GM12878 (cell line): ENCODE data around the gene RNF41. TPM values are rescaled to one million over a fixed set of nuclear protein-coding genes. Genes with fewer than 3 reads are reported as not detected.

Source experiments
- ATAC-seq: fragments of 200-7000 bp; cut with Tn5 transposase; 3 replicates; pipeline ENCODE4 v1.9.1; 2020; ENCODE audit warnings: mild to moderate bottlenecking, moderate library complexity
- BruUV-seq: library from RNA; stranded (reverse); fragments of 400-500 nt; replicated peaks from 2 replicates; lab custom pipeline; 2021; lab: Mats Ljungman, UMichigan
- CTCF ChIA-PET: fragments of 300-600 bp; sonication (Branson Sonifier 250); formaldehyde crosslinking; extraction: SDS; loops from one replicate; lab custom pipeline; 2021; ENCODE audit warnings: inconsistent platforms; lab: Yijun Ruan, JAX
- POLR2A ChIA-PET: fragments of 350-600 bp; formaldehyde crosslinking; extraction: SDS; loops from one replicate; lab custom pipeline; 2021; ENCODE audit warnings: inconsistent platforms; lab: Charles Lee
- RAD21 ChIA-PET: fragments of 300-600 bp; sonication (Branson Sonifier 250); formaldehyde crosslinking; loops from one replicate; lab custom pipeline; 2023; ENCODE audit warnings: antibody characterized with exemption; ENCODE audit not compliant: unreplicated experiment; lab: Charles Lee
- SMC1A ChIA-PET: fragments of 300-600 bp; sonication (Branson Sonifier 250); formaldehyde crosslinking; loops from one replicate; lab custom pipeline; 2023; ENCODE audit not compliant: unreplicated experiment, uncharacterized antibody; lab: Charles Lee
- DNase-seq: peaks from one replicate; pipeline ENCODE4 v3.0.0-alpha.2; 2011; ENCODE audit warnings: low read depth, low spot score
- FAIRE-seq: peaks from 3 replicates; lab custom pipeline; 2011; peaks lifted over from hg19 to GRCh38; lab: Jason Lieb, UNC
- H2AFZ ChIP-seq: 2 replicates; pipeline ENCODE4 v1.6.0; 2011; ENCODE audit warnings: low read depth, low read length, control low read depth; ENCODE audit not compliant: control insufficient read depth
- H3K27ac ChIP-seq: 2 replicates; pipeline ENCODE4 v1.5.1; 2011; ENCODE audit warnings: control low read depth; ENCODE audit not compliant: control insufficient read depth, insufficient read depth
- H3K27me3 ChIP-seq, 2 experiments: replicated peaks in 1 of 2; 2 replicates each; pipeline versions ENCODE4 v1.6.0 to v1.6.1; 2011; ENCODE audit warnings: low read length in 1 of 2; ENCODE audit not compliant: control insufficient read depth in 2 of 2, insufficient read depth in 2 of 2
- H3K36me3 ChIP-seq, 2 experiments: 2 replicates each; pipeline ENCODE4 v1.5.1; 2011; ENCODE audit warnings: low read length in 1 of 2; ENCODE audit not compliant: control insufficient read depth in 2 of 2, insufficient read depth in 2 of 2
- H3K4me1 ChIP-seq: 2 replicates; pipeline ENCODE4 v1.6.1; 2011; ENCODE audit warnings: mild to moderate bottlenecking, low read length, moderate library complexity, mixed read lengths; ENCODE audit not compliant: control insufficient read depth, insufficient read depth
- H3K4me2 ChIP-seq: 2 replicates; pipeline ENCODE4 v1.6.0; 2011; ENCODE audit warnings: control low read depth; ENCODE audit not compliant: control insufficient read depth, insufficient read depth
- H3K4me3 ChIP-seq: fragments of 200-600 bp; sonication (generic); 2 replicates; pipeline ENCODE4 v1.5.1; 2016
- H3K79me2 ChIP-seq: 2 replicates; pipeline ENCODE4 v1.6.0; 2011; ENCODE audit warnings: low read length; ENCODE audit not compliant: control insufficient read depth, insufficient read depth
- H3K9ac ChIP-seq: 2 replicates; pipeline ENCODE4 v1.8.0; 2011; ENCODE audit warnings: low read length, control low read depth, mixed read lengths; ENCODE audit not compliant: control insufficient read depth, insufficient read depth
- H3K9me3 ChIP-seq: replicated peaks from 3 replicates; pipeline ENCODE4 v1.5.1; 2011; ENCODE audit warnings: mild to moderate bottlenecking, low read length; ENCODE audit not compliant: control insufficient read depth, insufficient read depth
- H4K20me1 ChIP-seq: 2 replicates; pipeline ENCODE4 v1.6.0; 2011; ENCODE audit not compliant: control insufficient read depth, insufficient read depth
- ATF7 ChIP-seq: fragments of 450-650 bp; IDR thresholded peaks from 2 replicates; pipeline ENCODE4 v1.6.1; 2016; ENCODE audit warnings: low read depth, mild to moderate bottlenecking
- CBX3 ChIP-seq: fragments of 200-600 bp; sonication (generic); IDR thresholded peaks from 2 replicates; pipeline ENCODE4 v1.6.1; 2016; ENCODE audit warnings: low read depth, borderline replicate concordance
- EED ChIP-seq: sonication (generic); IDR thresholded peaks from 2 replicates; pipeline ENCODE4 v1.6.1; 2016; ENCODE audit warnings: antibody characterized with exemption, low read depth
- ZNF207 ChIP-seq: fragments of 450-650 bp; IDR thresholded peaks from 2 replicates; pipeline ENCODE4 v1.6.1; 2014; ENCODE audit warnings: antibody characterized with exemption, mild to moderate bottlenecking, borderline replicate concordance
- WGBS: methylation state at CpG from one replicate; pipeline ENCODE4 v1.1.6; 2016; ENCODE audit warnings: low lambda C conversion rate; ENCODE audit not compliant: insufficient replicate concordance, insufficient coverage; ENCODE audit errors: missing lambda C conversion rate; 5-methylcytosine and 5-hydroxymethylcytosine counted together
- in situ Hi-C: fragments of 300-500 bp; cut with MboI; formaldehyde crosslinking; loops from 9 replicates; pipeline ENCODE4 v1.14.3; 2018; ENCODE audit warnings: mixed read lengths
- intact Hi-C: fragments of 100-400 bp; cut with micrococcal nuclease; formaldehyde crosslinking; loops from one replicate; pipeline ENCODE4 v1.14.2; 2022; ENCODE audit not compliant: unreplicated experiment
- polyA plus RNA-seq, 11 experiments: library from polyadenylated mRNA; depleted of rRNA in 4 of 11; unstranded in 6 of 11; stranded (reverse) in 5 of 11; fragments of >200 nt; fragmentation: Nextera tagmentation in 4 of 11; fragmentation: Illumina TruSeq in 1 of 11; extraction: Ambion mirVana in 4 of 11; extraction: Trizol in 1 of 11; gene quantifications; 1 replicate in 1 of 11; 2 replicates in 10 of 11; pipeline versions ENCODE4 v1.2.1 to v1.2.3, GENCODE V29; 2011 to 2016; ENCODE audit warnings: inconsistent platforms in 2 of 11, missing spikeins in 2 of 11, low read depth in 1 of 11
- total RNA-seq, 4 experiments: library from RNA; depleted of rRNA in 3 of 4; stranded (reverse); fragments of >200 nt in 3 of 4; fragmentation: Illumina TruSeq in 1 of 4; extraction: Trizol in 1 of 4; gene quantifications; 2 replicates each; pipeline versions ENCODE4 v1.2.1 to v1.2.3, GENCODE V29; 2013 to 2021
- TF ChIP-seq, protein P1 (sequence below): fragments of 450-650 bp; IDR thresholded peaks from 2 replicates; pipeline ENCODE4 v1.6.1; 2018; ENCODE audit warnings: mild to moderate bottlenecking, low read depth, moderate library complexity; ENCODE audit not compliant: partially characterized antibody
- TF ChIP-seq, protein P2 (sequence below): fragments of 450-650 bp; IDR thresholded peaks from 2 replicates; pipeline ENCODE4 v1.6.1; 2016; ENCODE audit warnings: mild to moderate bottlenecking

The RNF41 gene
- total and polyA plus RNA-seq, 10 of the 15 experiments (the other 5 are each of a cell fraction or from before 2014, with no cell fraction given), result 11.1 to 47.8 (median 30.6) TPM

DNA sequence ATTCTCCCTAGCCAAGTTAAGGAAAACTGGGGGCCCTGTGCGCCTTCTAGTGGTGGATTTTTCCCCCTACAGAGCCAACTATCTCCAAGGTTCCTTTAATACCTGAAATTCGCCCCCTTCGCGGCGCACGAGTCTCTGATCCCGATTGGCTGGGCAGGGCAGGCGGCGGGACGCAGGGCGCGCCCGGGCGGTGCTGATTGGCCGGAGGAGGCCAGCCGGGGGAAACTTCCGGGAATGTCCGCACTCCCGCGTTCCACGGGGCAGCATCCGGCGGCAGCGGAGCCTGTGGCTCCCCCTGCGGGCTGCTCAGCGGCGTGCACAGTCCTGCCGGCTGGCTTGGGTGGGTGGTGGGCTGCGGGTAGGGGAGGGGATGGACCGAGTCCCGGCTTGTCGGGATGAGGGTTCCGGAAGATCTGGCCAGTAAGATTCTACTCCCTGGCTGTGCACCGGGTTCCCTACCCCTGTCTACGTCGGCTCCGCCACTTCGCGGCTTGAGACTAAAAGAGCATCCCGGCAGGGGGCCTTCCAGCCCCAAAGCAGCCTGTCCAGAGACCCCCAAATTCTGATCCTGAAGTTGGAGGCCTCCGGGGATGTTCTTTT is 2.5 kb upstream of the RNF41 start, which contains the start of gene NABP2 (continued):
- 0 out of 2 replicates have a peak, but pooled peaks have one; percentile 17 for TF ChIP-seq ATF7
- TF ChIP-seq, protein P1, sequence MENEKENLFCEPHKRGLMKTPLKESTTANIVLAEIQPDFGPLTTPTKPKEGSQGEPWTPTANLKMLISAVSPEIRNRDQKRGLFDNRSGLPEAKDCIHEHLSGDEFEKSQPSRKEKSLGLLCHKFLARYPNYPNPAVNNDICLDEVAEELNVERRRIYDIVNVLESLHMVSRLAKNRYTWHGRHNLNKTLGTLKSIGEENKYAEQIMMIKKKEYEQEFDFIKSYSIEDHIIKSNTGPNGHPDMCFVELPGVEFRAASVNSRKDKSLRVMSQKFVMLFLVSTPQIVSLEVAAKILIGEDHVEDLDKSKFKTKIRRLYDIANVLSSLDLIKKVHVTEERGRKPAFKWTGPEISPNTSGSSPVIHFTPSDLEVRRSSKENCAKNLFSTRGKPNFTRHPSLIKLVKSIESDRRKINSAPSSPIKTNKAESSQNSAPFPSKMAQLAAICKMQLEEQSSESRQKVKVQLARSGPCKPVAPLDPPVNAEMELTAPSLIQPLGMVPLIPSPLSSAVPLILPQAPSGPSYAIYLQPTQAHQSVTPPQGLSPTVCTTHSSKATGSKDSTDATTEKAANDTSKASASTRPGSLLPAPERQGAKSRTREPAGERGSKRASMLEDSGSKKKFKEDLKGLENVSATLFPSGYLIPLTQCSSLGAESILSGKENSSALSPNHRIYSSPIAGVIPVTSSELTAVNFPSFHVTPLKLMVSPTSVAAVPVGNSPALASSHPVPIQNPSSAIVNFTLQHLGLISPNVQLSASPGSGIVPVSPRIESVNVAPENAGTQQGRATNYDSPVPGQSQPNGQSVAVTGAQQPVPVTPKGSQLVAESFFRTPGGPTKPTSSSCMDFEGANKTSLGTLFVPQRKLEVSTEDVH, result peak; percentile 92
- TF ChIP-seq CBX3, result no peak
- TF ChIP-seq EED, result peak; percentile 74

DNA sequence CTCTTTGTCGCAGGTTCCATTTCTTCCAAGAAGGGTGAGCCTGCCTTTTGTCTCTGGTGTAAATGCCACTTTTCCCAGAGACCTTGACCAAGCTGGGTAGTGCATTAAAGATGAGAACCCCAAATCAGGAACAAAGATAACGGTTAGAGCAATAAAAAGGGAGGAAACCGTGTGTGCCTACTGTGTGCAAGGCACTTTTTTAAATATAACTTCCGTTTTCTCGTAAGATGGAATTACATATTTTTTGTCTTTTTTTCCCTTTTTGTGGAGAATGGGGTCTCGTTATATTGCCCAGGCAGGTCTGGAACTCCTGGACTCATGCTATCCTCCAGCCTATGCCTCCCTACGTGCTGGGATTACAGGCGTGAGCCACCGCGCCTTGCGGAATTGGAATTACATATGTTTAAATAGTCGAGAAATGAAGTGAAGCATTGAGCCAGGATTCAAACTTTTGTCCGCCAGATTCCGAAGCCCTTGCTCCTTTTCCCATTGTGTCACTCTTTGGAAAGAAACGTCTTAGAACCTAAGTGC is 1.9 kb upstream of the RNF41 start:
- Histone ChIP-seq H3K4me3 (peak overlapping the region; percentile 59), H3K36me3 (peaks cover 0 to 2% of the 10 kb centered on the region in 2 experiments; a peak in 1 of 4 replicates), H2AFZ (peak overlapping the region; percentile 96), H3K27ac (peak overlapping the region; percentile 65), H4K20me1 (no peaks in the 10 kb centered on the region), H3K4me1 (0 out of 2 replicates have a peak, but pooled peaks cover 3% of the 10 kb centered on the region), H3K79me2 (peaks cover 30% of the 10 kb centered on the region), H3K27me3 (no peaks in the 10 kb centered on the region), H3K4me2 (peak overlapping the region; percentile 97), H3K9ac (peak overlapping the region; percentile 48; the same call in 1 of the 2 replicates), H3K9me3 (no peaks in the 10 kb centered on the region; the same call in 2 of the 3 replicates)
- FAIRE-seq, result no peak
- DNase-seq, result no peak
- TF ChIP-seq, protein P2, sequence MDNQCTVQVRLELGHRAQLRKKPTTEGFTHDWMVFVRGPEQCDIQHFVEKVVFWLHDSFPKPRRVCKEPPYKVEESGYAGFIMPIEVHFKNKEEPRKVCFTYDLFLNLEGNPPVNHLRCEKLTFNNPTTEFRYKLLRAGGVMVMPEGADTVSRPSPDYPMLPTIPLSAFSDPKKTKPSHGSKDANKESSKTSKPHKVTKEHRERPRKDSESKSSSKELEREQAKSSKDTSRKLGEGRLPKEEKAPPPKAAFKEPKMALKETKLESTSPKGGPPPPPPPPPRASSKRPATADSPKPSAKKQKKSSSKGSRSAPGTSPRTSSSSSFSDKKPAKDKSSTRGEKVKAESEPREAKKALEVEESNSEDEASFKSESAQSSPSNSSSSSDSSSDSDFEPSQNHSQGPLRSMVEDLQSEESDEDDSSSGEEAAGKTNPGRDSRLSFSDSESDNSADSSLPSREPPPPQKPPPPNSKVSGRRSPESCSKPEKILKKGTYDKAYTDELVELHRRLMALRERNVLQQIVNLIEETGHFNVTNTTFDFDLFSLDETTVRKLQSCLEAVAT, result peak; percentile 74; the same call in 1 of the 2 replicates
- no peak for TF ChIP-seq ZNF207
- ChIA-PET RAD21 (interaction anchor here (0.7 to 3.2 kb wide), 2 partner anchors 18 to 97 kb away, joined by 3 to 16 read pairs; partner anchors contain the start of gene ESYT1), SMC1A (interaction anchor here (0.6 to 3.1 kb wide), 4 partner anchors 30 to 480 kb away, joined by 3 to 17 read pairs (median 6); partner anchors contain the start of genes ORMDL2 and SMARCC2), CTCF (interaction anchor here (0.6 to 4.2 kb wide), 8 partner anchors 17 to 385 kb away, joined by 3 to 107 read pairs (median 15); partner anchors contain the start of genes ANKRD52, ESYT1, SMARCC2 and ZC3H10), POLR2A (interaction anchor here (3.9 to 4.0 kb wide), 2 partner anchors 33 to 105 kb away, joined by 41 to 68 read pairs; partner anchors contain the start of genes RPL41, SMARCC2 and ZC3H10)
- 19% methylated on average over 15 of the region's 15 CpGs for WGBS
- no TSS peak for BruUV-seq
- in situ Hi-C loops, result no loop called here
- intact Hi-C loops, result loop anchor here (1.0 to 2.0 kb wide), 4 partner anchors 17 to 104 kb away; no protein-coding TSS in a partner anchor
- no peak for ATAC-seq
